Measurements from ENCODE around the gene DCAF16. TPM values are rescaled to one million over a fixed set of nuclear protein-coding genes. Genes with fewer than 3 reads are reported as not detected.

The DCAF16 gene
- total RNA-seq, 1 donor from 2014 or later = 24.5 TPM

DNA sequence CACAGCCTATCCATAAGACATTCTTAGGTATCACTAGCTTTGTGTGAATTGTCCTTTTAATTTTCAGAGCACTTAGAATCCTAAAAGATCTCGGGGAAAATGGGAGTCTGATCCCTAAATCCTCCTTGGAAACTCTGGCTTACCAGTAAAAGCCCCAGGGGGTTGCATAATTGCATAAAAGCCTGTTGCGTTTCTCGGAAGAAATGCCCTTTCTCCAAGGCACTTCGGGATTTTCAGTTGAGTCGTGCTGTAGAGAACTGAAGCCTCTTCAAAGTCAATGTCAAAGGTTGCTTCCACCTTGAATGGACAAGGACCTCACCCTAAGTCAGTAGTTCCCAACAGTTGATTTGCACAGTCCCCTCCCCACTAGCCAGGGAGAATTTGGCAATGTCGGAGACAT is 49.9 kb downstream of the DCAF16 start:
- TF ChIP-seq CTCF (IDR thresholded peaks at IDR 0.05) = no peak
- Mint-ChIP-seq H3K9me3 (ENCODE audit: low read depth) (no peaks in the 10 kb centered on the region), H3K36me3 (ENCODE audit: low read depth) (no peaks in the 10 kb centered on the region), H3K27me3 (ENCODE audit: low read depth) (peaks cover 16% of the 10 kb centered on the region), H3K4me1 (ENCODE audit: low read depth) (peaks cover 5% of the 10 kb centered on the region), H3K4me3 (ENCODE audit: unreplicated experiment) (no peak overlapping the region), H3K27ac (ENCODE audit: unreplicated experiment) (no peak overlapping the region)
- DNase-seq (ENCODE audit: low spot score) = no peak

- no peaks in the 10 kb centered on the region for H3K9me3 Mint-ChIP-seq (ENCODE audit: low read depth)
- no peak for TF ChIP-seq CTCF (IDR thresholded peaks at IDR 0.05)
- DNase-seq (ENCODE audit: low spot score) = no peak
- no peak overlapping the region for H3K4me3 Mint-ChIP-seq (ENCODE audit: unreplicated experiment)
- no peaks in the 10 kb centered on the region for H3K36me3 Mint-ChIP-seq (ENCODE audit: low read depth)
- H3K4me1 Mint-ChIP-seq (ENCODE audit: low read depth) = peaks cover 5% of the 10 kb centered on the region
- peaks cover 22% of the 10 kb centered on the region for H3K27me3 Mint-ChIP-seq (ENCODE audit: low read depth)
- H3K27ac Mint-ChIP-seq (ENCODE audit: unreplicated experiment) = no peak overlapping the region
These were observed 52.1 kb downstream of the DCAF16 start for GRCh38 chr4:17758485-17758884.

- TF ChIP-seq CTCF (IDR thresholded peaks at IDR 0.05) = no peak
These were observed 52.9 kb downstream of the DCAF16 start for GRCh38 chr4:17757621-17758020.

GRCh38 chr4:17753646-17754045 is 56.9 kb downstream of the DCAF16 start:
- Mint-ChIP-seq H3K4me3 (ENCODE audit: unreplicated experiment) (no peak overlapping the region), H3K27me3 (ENCODE audit: low read depth) (peaks cover 23% of the 10 kb centered on the region), H3K4me1 (ENCODE audit: low read depth) (peaks cover 5% of the 10 kb centered on the region), H3K27ac (ENCODE audit: unreplicated experiment) (no peak overlapping the region), H3K9me3 (ENCODE audit: low read depth) (no peaks in the 10 kb centered on the region), H3K36me3 (ENCODE audit: low read depth) (no peaks in the 10 kb centered on the region)
- DNase-seq (ENCODE audit: low spot score) = no peak
- TF ChIP-seq CTCF (IDR thresholded peaks at IDR 0.05) = no peak

More at GRCh38 chr4:17757621-17758020, 52.9 kb downstream of the DCAF16 start:
- Mint-ChIP-seq H3K36me3 (ENCODE audit: low read depth) (no peaks in the 10 kb centered on the region), H3K27me3 (ENCODE audit: low read depth) (peaks cover 25% of the 10 kb centered on the region), H3K4me3 (ENCODE audit: unreplicated experiment) (no peak overlapping the region), H3K27ac (ENCODE audit: unreplicated experiment) (no peak overlapping the region), H3K9me3 (ENCODE audit: low read depth) (no peaks in the 10 kb centered on the region), H3K4me1 (ENCODE audit: low read depth) (peaks cover 5% of the 10 kb centered on the region)
- no peak for DNase-seq (ENCODE audit: low spot score)

Other genes starting within 250 kb of the DCAF16 start
- 38.5 to 43.7 TPM (median 39.2 TPM) in 3 replicates for gene LAP3, start 233.6 kb downstream of the DCAF16 start, total RNA-seq
- gene MED28, start 196.1 kb downstream of the DCAF16 start, total RNA-seq = 28.9 to 35.1 TPM (median 29.8 TPM) in 3 replicates
- gene FAM184B, start 29.1 kb downstream of the DCAF16 start, total RNA-seq = 0.02 TPM in 1 of 3 replicates, not detected in the others
- gene NCAPG, start 222 bp upstream of the DCAF16 start, total RNA-seq = 6.4 to 9.1 TPM (median 6.5 TPM) in 3 replicates
- gene LCORL, start 211.0 kb upstream of the DCAF16 start, total RNA-seq = 8.9 to 9.1 TPM (median 9.0 TPM) in 3 replicates